Hematopoietic multipotent progenitor cell treated with erythropoietin and hydrocortisone succinate and interleukin-3 and kit ligand, for 8 days (in vitro differentiated cells): ENCODE results near the gene KCNJ9.

ENCODE experiments used
- DNase-seq: peaks from one replicate; pipeline ENCODE4 v3.0.0-alpha.2; 2015

KCNJ9 gene

GRCh38 chr1:160127865-160128523 is 46.7 kb downstream of the KCNJ9 start:
- DNase-seq, result no peak

- DNase-seq, result no peak
Observed at GRCh38 chr1:160128636-160129035, 47.3 kb downstream of the KCNJ9 start.

DNA sequence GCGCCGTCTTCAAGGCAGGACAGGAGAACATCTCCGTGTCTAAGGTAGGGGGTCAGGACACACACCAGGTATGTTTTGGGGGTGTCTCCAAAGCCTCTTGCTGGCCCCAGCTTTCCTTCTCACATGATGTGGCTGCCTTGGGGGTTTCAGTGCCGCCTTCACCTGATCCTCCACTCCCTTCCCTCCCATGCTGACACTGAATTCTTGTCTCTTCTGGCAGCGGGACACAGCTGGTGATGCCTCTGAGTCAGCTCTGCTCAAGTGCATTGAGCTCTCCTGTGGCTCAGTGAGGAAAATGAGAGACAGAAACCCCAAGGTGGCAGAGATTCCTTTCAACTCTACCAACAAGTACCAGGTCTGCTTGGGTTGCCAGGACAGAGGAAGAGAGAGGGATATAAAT is 47.7 kb downstream of the KCNJ9 start:
- no peak for DNase-seq

- DNase-seq, result no peak
Observed at GRCh38 chr1:160129558-160129957, 48.2 kb downstream of the KCNJ9 start.

DNA sequence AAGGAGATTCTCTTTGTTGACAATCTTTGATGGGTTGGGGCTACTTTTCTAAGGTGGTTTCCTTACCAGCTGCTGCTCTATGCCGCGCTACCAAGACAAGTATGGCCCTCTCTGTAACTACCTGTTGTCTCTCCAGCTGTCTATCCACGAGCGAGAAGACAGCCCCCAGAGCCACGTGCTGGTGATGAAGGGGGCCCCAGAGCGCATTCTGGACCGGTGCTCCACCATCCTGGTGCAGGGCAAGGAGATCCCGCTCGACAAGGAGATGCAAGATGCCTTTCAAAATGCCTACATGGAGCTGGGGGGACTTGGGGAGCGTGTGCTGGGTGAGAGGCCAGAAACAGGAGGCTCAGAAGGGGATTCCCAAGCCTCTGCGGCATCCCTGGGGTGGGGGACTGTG is 48.6 kb downstream of the KCNJ9 start:
- no peak for DNase-seq

DNA sequence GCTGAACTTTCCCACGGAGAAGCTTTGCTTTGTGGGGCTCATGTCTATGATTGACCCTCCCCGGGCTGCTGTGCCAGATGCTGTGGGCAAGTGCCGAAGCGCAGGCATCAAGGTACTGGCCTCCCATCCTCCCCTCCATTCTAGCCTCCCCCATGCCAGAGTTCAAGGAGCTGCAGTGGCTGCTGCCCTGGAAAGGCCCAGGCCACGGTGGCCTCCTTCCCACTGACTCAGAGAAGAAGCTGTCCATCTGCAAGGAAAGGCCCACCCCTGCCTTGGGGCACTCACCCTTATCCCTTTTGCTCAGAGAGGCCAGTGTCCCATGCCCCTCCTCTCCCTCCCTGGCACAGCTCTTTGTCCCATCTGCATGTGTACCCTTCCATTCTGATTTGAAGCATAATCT is 49.1 kb downstream of the KCNJ9 start:
- DNase-seq, result no peak

GRCh38 chr1:160130939-160131338 is 49.6 kb downstream of the KCNJ9 start:
- DNase-seq, result no peak

DNA sequence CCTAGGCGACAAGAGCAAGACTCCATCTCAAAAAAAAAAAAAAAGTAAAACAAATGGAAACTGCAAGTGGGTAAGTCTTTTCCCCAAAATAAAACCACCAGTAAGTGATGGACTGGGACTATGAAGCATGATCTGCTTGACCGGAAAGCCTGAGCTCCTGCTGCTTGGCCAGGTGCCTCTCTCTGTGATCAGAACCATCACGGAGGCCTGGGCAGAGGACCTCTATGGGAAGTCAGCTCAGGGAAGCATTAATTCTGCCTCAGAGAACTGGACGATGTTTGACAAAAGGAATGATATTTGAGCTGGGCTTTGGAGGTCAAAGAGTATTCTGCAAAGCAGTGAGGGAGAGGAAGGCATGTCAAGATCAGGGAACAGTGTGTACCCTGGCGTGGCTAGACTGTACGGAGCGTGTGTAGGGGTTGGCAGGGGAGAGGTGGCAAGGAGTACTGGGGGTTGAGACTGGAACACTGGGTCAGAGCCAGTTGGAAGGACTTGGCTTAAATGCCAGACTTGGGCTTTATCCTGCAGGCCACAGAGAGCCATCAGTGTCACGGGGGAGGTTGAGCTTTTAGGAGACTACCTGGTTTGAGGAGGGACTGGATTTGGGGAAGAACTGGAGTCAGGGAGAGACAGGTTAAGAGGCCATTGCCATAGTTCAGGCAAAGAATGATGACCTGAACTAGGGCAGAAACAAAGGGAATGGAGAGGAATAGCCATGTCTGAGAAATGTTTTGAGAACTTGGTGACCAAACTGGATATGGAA is 50.6 kb downstream of the KCNJ9 start:
- no peak for DNase-seq

- DNase-seq, result no peak
Observed at GRCh38 chr1:160133990-160134770, 52.8 kb downstream of the KCNJ9 start.

- DNase-seq, result no peak
Observed at GRCh38 chr1:160134791-160135572, 53.6 kb downstream of the KCNJ9 start.

GRCh38 chr1:160136121-160136925 is 55.0 kb downstream of the KCNJ9 start:
- no peak for DNase-seq

GRCh38 chr1:160136926-160137200 is 55.5 kb downstream of the KCNJ9 start:
- no peak for DNase-seq

GRCh38 chr1:160137216-160137862 is 56.0 kb downstream of the KCNJ9 start:
- DNase-seq, result no peak

DNA sequence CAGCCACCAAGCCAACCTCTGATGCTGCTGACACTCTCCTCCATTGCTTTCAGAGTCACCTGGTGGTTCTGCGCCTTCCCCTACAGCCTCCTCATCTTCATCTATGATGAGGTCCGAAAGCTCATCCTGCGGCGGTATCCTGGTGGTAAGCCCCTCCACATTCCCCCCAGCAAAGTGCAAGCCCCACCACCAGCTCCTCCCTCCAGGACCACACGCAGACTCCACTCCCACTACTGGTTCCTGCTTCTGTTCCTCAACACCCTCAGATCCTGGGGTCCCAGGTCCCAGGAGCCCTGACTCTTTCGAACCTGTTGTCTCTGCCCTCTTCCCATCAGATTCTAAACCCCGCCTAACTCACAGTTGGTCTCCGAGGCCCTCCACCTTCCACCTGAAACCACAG is 58.5 kb downstream of the KCNJ9 start:
- no peak for DNase-seq
